GM19035 (cell line): ENCODE data around the gene CYSLTR1.
A peak's percentile ranks its signal among the peaks of the same experiment; 100 is the strongest.
"Not testable (repeated sequence)": the region's sequence is repeated elsewhere in the genome, so short reads cannot be mapped to it uniquely, and the experiment has no call there.

Experiments
- ATAC-seq: cut with Tn5 transposase; IDR thresholded peaks from one replicate; pipeline ENCODE4 v1.9.1; 2021; ENCODE audit not compliant: unreplicated experiment

The CYSLTR1 gene

GRCh38 chrX:78327370-78328086 is at the start of gene CYSLTR1:
TSS of gene CYSLTR1 (minus strand) at chrX:78327611. CDS start at chrX:78273746, 53,865 bp downstream.
- ATAC-seq = peak; percentile 57

- no peak for ATAC-seq
These were observed 49.8 kb upstream of the CYSLTR1 start for GRCh38 chrX:78377186-78377585.

- no peak for ATAC-seq
These were observed 48.5 kb upstream of the CYSLTR1 start for GRCh38 chrX:78375894-78376293.

- ATAC-seq = no peak
These were observed 39.2 kb upstream of the CYSLTR1 start for GRCh38 chrX:78366576-78366975.

GRCh38 chrX:78357342-78358055 is 30.1 kb upstream of the CYSLTR1 start:
- ATAC-seq = no peak

GRCh38 chrX:78333521-78333920 is 6.1 kb upstream of the CYSLTR1 start:
- ATAC-seq = peak; percentile 69

GRCh38 chrX:78331708-78332107 is 4.3 kb upstream of the CYSLTR1 start:
- no peak for ATAC-seq

- no peak for ATAC-seq
These were observed 3.1 kb upstream of the CYSLTR1 start for GRCh38 chrX:78330540-78330939.

- no peak for ATAC-seq
These were observed 2.7 kb upstream of the CYSLTR1 start for GRCh38 chrX:78330068-78330467.

GRCh38 chrX:78329486-78329885 is 2.1 kb upstream of the CYSLTR1 start:
- no peak for ATAC-seq

- no peak for ATAC-seq
These were observed 1.0 kb downstream of the CYSLTR1 start for GRCh38 chrX:78326401-78326800.

GRCh38 chrX:78322863-78323262 is 4.5 kb downstream of the CYSLTR1 start:
- no peak for ATAC-seq

GRCh38 chrX:78321809-78322208 is 5.6 kb downstream of the CYSLTR1 start:
- peak; percentile 93 for ATAC-seq

GRCh38 chrX:78316265-78316664 is 11.1 kb downstream of the CYSLTR1 start:
- ATAC-seq = no peak

GRCh38 chrX:78315745-78316144 is 11.7 kb downstream of the CYSLTR1 start:
- no peak for ATAC-seq

- no peak for ATAC-seq
These were observed 12.8 kb downstream of the CYSLTR1 start for GRCh38 chrX:78314561-78314960.

GRCh38 chrX:78313526-78313925 is 13.9 kb downstream of the CYSLTR1 start:
- no peak for ATAC-seq

GRCh38 chrX:78307665-78308064 is 19.7 kb downstream of the CYSLTR1 start:
- no peak for ATAC-seq

- no peak for ATAC-seq
These were observed 24.3 kb downstream of the CYSLTR1 start for GRCh38 chrX:78303086-78303485.

- not testable (repeated sequence) for ATAC-seq
These were observed 26.5 kb downstream of the CYSLTR1 start for GRCh38 chrX:78300933-78301332.

- no peak for ATAC-seq
These were observed 43.9 kb downstream of the CYSLTR1 start for GRCh38 chrX:78283511-78283910.

GRCh38 chrX:78237127-78237526 is 90.3 kb downstream of the CYSLTR1 start:
- ATAC-seq = no peak
